Cardiac fibroblast (primary cell): ENCODE measurements around the gene R3HDM4.

ENCODE experiments used
- DNase-seq, 2 donors: peaks; one replicate each; pipeline versions ENCODE4 v3.0.0 to v3.0.0-alpha.2; 2010; ENCODE audit warnings: low read depth in 2 of 2
- H3K4me3 ChIP-seq, 2 donors: replicated peaks in 1 of 2; 1 replicate in 1 of 2; 2 replicates in 1 of 2; pipeline ENCODE4 v1.5.1; 2011; ENCODE audit warnings: low read depth in 2 of 2, low read length in 2 of 2, mild to moderate bottlenecking in 2 of 2, moderate library complexity in 1 of 2
- TF ChIP-seq, protein P1 (sequence below): IDR thresholded peaks from one replicate; pipeline ENCODE4 v1.5.1; 2011; ENCODE audit warnings: low read depth, mild to moderate bottlenecking, low read length, inconsistent platforms

Gene R3HDM4

DNA sequence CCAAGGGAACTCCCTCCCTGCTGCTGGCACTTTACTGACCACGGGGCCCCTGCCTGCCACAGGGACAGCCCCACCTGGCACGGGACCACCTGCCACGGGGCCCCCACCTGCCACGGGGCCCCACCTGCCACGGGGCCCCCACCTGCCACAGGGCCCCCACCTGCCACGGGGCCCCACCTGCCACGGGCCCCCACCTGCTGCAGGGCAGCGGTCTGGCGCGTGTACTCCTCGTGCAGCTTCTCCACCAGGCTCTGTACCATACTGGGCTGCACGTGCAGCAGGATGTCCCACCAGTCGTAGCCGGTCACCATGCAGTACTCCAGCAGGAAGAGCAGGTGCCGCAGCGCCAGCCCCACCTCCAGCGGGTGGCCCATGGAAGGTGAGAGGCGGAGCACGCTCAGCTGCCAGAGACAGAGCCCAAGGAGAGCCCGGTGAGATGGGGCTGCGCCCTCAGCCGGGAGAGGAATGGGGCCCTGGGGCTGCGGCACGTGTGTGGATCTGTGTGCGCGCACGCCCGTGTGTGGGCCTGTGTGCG, 36.2 kb downstream of the R3HDM4 start:
- TF ChIP-seq, protein P1, sequence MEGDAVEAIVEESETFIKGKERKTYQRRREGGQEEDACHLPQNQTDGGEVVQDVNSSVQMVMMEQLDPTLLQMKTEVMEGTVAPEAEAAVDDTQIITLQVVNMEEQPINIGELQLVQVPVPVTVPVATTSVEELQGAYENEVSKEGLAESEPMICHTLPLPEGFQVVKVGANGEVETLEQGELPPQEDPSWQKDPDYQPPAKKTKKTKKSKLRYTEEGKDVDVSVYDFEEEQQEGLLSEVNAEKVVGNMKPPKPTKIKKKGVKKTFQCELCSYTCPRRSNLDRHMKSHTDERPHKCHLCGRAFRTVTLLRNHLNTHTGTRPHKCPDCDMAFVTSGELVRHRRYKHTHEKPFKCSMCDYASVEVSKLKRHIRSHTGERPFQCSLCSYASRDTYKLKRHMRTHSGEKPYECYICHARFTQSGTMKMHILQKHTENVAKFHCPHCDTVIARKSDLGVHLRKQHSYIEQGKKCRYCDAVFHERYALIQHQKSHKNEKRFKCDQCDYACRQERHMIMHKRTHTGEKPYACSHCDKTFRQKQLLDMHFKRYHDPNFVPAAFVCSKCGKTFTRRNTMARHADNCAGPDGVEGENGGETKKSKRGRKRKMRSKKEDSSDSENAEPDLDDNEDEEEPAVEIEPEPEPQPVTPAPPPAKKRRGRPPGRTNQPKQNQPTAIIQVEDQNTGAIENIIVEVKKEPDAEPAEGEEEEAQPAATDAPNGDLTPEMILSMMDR = no peak
- H3K4me3 ChIP-seq = no peak overlapping the region
- DNase-seq = no peak

- TF ChIP-seq, protein P1 = no peak
Observed at GRCh38 chr19:876089-876488, 36.9 kb downstream of the R3HDM4 start.

DNA sequence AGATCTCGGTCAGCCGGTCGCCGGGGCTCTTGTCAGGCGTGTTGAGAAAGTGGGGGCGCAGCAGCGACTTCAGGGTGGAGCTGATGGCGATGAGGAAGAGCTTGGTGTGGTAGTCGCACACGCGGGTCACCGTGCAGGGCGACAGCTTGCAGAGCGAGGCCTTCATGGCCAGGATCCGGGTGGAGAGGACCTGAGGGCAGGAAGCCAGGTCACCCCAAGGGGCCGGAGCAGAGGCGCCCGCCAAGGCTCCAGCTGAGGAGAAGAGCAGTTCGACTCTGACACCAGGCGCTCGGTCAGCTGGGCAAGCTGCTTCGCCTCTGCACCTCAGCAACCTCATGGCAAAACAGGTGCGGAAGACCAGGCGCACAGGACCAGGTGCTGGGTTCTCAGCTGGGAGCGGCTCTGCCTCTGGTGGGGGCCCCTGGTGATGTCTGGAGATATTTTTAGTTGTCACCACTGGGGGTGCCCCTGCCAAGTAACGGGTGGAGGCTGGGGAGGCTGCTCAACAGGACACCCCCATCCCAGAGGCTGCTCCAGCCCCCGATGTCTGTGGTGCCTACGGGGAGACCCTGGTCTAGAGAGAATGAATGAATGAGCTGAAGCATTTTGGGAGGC, 37.6 kb downstream of the R3HDM4 start:
- TF ChIP-seq, protein P1 = no peak
- H3K4me3 ChIP-seq = no peak overlapping the region
- no peak for DNase-seq

More at GRCh38 chr19:876089-876488, 36.9 kb downstream of the R3HDM4 start:
- no peak for DNase-seq
- no peak overlapping the region for H3K4me3 ChIP-seq

DNA sequence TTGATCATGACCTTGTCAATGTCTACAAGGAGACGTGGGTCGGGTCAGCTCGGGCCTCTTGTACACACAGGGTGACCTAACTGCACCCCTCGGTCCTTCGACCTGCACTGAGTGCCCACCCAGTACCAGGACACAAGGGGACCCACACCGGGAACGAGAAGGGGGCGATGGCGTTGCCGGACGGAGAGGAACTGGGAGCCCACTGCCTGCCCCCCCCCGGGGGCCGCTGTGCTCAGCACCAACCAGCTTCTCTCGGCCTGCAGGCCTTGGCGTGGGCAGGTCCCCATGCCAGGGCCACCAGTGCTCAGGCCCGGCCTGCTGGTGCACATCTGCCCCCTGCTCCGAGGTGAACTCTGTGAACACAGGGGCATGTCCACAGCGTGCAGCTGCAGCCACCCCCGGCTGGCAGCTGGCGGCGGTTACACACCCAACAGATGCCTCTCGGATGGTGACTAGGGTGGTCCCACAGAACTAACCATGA, 39.4 kb downstream of the R3HDM4 start:
- no peak for DNase-seq
- TF ChIP-seq, protein P1 = no peak
- H3K4me3 ChIP-seq = no peak overlapping the region

DNA sequence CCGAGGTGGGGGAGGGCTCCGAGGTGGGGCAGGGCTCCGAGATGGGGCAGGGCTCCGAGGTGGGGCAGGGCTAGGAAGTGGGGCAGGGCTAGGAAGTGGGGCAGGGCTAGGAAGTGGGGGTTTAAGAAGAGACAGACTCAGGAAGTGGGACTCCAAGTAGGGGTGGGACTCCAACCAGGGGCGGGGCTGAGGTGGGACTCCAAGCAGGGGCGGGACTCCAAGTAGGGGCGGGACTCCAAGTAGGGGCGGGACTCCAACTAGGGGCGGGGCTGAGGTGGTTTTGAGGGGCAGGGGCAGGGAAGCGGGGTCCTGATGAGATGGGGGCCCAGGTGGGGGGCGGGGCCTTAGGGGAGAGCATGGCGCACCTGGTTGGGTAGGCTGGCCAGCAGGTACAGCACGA, 39.9 kb downstream of the R3HDM4 start:
- TF ChIP-seq, protein P1 = no peak
- H3K4me3 ChIP-seq = no peak overlapping the region
- DNase-seq = peak; percentile 37 to 38

- H3K4me3 ChIP-seq = no peak overlapping the region
- TF ChIP-seq, protein P1 = no peak
- DNase-seq = peak; percentile 47 to 56
Observed at GRCh38 chr19:872266-872951, 40.6 kb downstream of the R3HDM4 start.
